SJCRH30 (cell line): ENCODE results near the gene WDR83. TPM values are rescaled to one million over a fixed set of nuclear protein-coding genes. Genes with fewer than 3 reads are reported as not detected.
A peak's percentile ranks its signal among the peaks of the same experiment; 100 is the strongest.
"Not testable (repeated sequence)": the region's sequence is repeated elsewhere in the genome, so short reads cannot be mapped to it uniquely, and the experiment has no call there.

Experiments used
- DNase-seq, 2 experiments: peaks; one replicate each; pipeline ENCODE4 v3.0.0-alpha.2; 2015 to 2020
- H3K27ac ChIP-seq: fragments of 250-450 bp; sonication (Bioruptor Pico); 2 replicates; pipeline ENCODE4 v1.5.1; 2020; ENCODE audit warnings: mild to moderate bottlenecking, moderate library complexity
- H3K27me3 ChIP-seq: fragments of 250-450 bp; sonication (Bioruptor Pico); 2 replicates; pipeline ENCODE4 v1.5.1; 2020; ENCODE audit warnings: mild to moderate bottlenecking, moderate library complexity
- H3K36me3 ChIP-seq: fragments of 250-450 bp; sonication (Bioruptor Pico); 2 replicates; pipeline ENCODE4 v1.5.1; 2020; ENCODE audit warnings: mild to moderate bottlenecking, moderate library complexity
- H3K4me1 ChIP-seq: fragments of 250-450 bp; sonication (Bioruptor Pico); 2 replicates; pipeline ENCODE4 v1.5.1; 2020; ENCODE audit warnings: mild to moderate bottlenecking, moderate library complexity
- H3K4me3 ChIP-seq: fragments of 250-450 bp; sonication (Bioruptor Pico); 2 replicates; pipeline ENCODE4 v1.5.1; 2020; ENCODE audit warnings: mild to moderate bottlenecking, moderate library complexity
- H3K9me3 ChIP-seq: fragments of 250-450 bp; sonication (Bioruptor Pico); replicated peaks from 2 replicates; pipeline ENCODE4 v1.5.1; 2020; ENCODE audit warnings: mild to moderate bottlenecking, moderate library complexity
- total RNA-seq: library from RNA; depleted of rRNA; stranded (reverse); fragments of >200 nt; shearing (Covaris generic); gene quantifications from 2 replicates; pipeline ENCODE4 v1.2.3, GENCODE V29; 2014

The WDR83 gene
- total RNA-seq, 1 experiment from 2014 or later, result 11.9 TPM

DNA sequence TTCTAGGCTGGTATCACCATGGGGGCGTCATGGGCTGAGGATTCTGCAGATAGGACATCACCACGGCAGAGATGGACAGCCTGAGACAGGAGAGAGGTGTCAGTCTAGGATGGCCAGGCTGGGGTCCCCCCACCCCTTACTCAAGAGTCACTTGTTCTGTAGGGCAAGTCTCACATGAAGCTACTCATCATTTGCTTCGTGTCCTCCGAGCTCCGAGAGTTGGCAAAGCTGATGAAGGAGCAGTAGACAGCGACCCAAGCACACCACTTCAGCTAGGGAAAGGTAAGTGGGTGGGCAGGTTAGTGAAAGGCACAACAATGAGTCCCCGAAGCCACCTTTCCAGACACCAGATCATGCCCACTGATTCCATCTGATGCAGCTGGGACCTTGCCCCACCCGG is 1.7 kb downstream of the WDR83 start:
- peaks cover 17% of the 10 kb centered on the region for H3K36me3 ChIP-seq
- H3K4me3 ChIP-seq, result peak overlapping the region; percentile 86
- no peaks in the 10 kb centered on the region for H3K27me3 ChIP-seq
- DNase-seq, result no peak
- no peaks in the 10 kb centered on the region; the same call in 1 of the 2 replicates for H3K4me1 ChIP-seq
- H3K27ac ChIP-seq, result no peak overlapping the region
- H3K9me3 ChIP-seq, result no peaks in the 10 kb centered on the region

DNA sequence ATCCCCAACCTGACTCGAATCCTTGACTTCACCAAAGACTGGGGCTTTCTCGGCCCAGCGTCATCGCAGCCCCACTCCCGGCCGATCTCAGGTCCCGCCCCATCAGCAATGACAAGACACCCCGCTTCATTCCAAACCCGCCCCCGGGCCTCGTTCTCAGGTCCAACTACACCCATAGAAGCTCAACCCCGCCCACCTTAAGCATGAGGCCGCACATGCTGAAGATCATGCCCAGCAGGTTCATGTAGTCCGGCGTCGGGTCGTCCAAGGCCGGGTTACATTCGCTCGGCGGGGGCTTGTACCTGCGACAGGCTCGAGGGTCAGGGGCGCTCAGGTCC is 2.3 kb downstream of the WDR83 start:
- H3K36me3 ChIP-seq, result peaks cover 14% of the 10 kb centered on the region
- no peaks in the 10 kb centered on the region for H3K27me3 ChIP-seq
- no peaks in the 10 kb centered on the region; the same call in 1 of the 2 replicates for H3K4me1 ChIP-seq
- H3K27ac ChIP-seq, result peak overlapping the region; percentile 87
- H3K4me3 ChIP-seq, result peak overlapping the region; percentile 86
- DNase-seq, result peak; percentile 56 to 58
- H3K9me3 ChIP-seq, result no peaks in the 10 kb centered on the region

DNA sequence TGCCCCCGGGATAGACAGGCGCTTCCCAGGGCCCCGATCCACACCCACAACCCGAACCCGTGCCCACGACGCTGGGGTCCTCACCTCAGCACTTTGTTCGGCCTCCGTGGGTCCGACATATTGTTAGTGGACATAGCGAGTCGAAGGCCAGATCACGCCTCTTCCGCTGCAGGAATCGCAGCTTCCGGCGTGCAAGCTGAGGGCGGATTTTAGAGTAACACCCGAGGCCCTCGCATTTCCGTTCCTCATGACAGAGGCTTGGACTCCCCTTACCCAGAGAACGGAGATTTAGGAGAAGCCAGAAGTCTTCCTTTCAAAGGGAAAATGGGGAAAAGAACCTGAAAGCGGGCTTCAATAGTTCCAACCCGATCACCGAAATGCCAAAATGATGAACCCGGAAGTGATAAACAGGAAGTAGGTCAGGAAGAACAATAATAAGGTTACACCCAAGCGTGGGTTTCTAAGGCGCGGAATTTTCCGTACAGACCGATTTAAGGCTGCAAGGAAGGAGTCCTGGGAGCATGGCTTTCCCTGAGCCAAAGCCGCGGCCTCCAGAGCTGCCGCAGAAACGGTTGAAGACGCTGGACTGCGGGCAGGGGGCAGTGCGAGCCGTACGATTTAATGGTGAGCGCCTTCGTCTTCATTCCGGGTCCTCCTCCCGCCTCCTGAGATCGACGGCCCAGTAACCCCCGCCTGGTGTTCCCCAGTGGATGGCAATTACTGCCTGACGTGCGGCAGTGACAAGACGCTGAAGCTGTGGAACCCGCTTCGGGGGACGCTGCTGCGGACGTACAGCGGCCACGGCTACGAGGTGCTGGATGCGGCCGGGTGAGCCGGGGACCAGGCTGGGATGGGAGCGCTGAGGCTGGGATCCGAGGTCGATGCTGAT is 2.9 kb downstream of the WDR83 start:
- peaks cover 18% of the 10 kb centered on the region for H3K36me3 ChIP-seq
- H3K9me3 ChIP-seq, result no peaks in the 10 kb centered on the region
- H3K27ac ChIP-seq, result peak overlapping the region; percentile 87
- H3K4me1 ChIP-seq, result no peaks in the 10 kb centered on the region; the same call in 1 of the 2 replicates
- H3K27me3 ChIP-seq, result no peaks in the 10 kb centered on the region
- DNase-seq, result peak; percentile 83 to 92
- peak overlapping the region; percentile 86 for H3K4me3 ChIP-seq

DNA sequence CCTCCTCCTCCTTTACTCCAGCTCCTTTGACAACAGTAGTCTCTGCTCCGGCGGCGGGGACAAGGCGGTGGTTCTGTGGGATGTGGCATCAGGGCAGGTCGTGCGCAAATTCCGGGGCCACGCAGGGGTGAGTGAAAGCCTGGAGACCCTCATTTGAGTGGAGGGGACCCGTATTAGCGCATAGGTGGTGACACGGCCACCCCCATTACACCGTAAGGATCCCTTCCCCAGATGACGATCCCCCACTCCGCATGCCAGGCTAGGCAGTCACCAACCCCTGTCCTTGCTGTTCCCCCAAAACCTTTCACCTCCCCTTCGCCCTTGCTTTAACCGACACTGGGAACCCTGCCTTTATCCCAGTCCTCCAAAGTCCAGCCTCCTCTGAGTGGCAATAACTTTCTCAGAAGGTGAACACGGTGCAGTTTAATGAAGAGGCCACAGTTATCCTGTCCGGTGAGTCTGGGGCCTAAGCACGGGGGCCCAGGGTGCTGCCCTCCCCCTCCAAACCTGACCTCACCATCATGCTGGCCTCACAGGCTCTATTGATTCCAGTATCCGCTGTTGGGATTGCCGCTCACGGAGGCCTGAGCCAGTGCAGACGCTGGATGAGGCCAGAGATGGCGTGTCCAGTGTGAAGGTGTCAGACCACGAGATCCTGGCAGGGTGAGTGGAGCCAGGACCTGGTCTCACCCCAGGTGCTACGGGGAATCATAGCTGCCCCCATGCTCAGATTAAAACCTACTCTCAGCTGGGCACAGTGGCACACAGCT is 3.7 kb downstream of the WDR83 start:
- Histone ChIP-seq H3K9me3 (no peaks in the 10 kb centered on the region), H3K36me3 (peaks cover 26% of the 10 kb centered on the region), H3K4me1 (no peaks in the 10 kb centered on the region; the same call in 1 of the 2 replicates), H3K4me3 (peak overlapping the region; percentile 86), H3K27me3 (no peaks in the 10 kb centered on the region), H3K27ac (peak overlapping the region; percentile 87; the same call in 1 of the 2 replicates)
- no peak for DNase-seq

DNA sequence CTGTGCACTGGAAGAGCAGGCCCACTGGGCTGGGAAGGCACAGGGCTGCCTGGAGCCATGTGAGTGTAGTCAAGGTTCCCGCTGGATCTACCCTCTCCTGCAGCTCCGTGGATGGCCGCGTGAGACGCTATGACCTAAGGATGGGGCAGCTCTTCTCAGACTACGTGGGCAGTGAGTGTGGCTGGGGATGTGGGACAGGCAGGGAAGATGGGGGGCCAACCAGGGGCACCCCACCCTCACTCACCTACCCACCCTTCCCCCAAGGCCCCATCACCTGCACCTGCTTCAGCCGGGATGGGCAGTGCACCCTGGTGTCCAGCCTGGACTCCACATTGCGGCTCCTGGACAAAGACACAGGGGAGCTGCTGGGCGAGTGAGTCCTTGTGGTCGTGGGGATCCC is 6.1 kb downstream of the WDR83 start:
- Histone ChIP-seq H3K36me3 (peaks cover 50% of the 10 kb centered on the region), H3K9me3 (no peaks in the 10 kb centered on the region), H3K27ac (no peak overlapping the region), H3K4me1 (no peaks in the 10 kb centered on the region; the same call in 1 of the 2 replicates), H3K27me3 (no peaks in the 10 kb centered on the region), H3K4me3 (no peak overlapping the region)
- DNase-seq, result no peak

DNA sequence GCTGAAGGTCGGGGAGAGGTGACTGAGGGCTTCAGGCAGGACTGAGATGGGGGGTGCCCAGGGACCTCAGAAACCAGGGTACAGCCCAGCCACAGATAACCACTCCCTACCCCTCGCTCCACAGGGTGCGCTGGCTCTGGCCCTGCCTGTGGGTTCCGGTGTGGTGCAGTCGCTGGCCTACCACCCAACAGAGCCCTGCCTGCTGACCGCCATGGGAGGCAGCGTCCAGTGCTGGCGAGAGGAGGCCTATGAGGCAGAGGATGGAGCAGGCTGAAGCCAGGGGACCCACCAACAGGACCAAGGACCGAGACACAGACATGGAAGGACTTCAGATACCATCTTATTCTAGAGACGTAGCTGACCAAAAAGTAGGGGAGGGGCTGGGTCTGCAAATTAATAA is 8.8 kb downstream of the WDR83 start:
- no peaks in the 10 kb centered on the region; the same call in 1 of the 2 replicates for H3K4me1 ChIP-seq
- no peaks in the 10 kb centered on the region for H3K9me3 ChIP-seq
- no peak for DNase-seq
- no peak overlapping the region for H3K27ac ChIP-seq
- H3K36me3 ChIP-seq, result peaks cover 71% of the 10 kb centered on the region
- no peak overlapping the region for H3K4me3 ChIP-seq
- H3K27me3 ChIP-seq, result no peaks in the 10 kb centered on the region

DNA sequence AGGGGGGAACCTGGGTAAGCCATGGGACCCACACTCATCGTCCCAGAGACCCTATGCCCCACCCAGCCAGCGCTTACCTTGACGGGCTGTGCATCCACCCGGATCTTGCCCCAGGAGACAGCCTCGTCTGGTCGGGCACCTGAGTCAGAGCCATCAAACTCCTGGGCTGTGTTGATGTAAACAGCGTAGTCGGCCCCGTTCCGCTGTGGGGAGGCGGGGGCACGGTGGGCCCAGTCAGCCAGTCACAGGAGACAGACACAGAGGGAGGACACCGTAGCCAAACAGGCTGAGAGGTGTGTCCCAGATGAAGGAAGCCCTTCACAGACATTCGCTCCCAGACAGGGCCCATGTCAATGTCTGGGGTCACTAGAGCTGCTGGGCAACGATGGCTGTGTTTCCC is 9.3 kb downstream of the WDR83 start:
- no peak overlapping the region for H3K4me3 ChIP-seq
- peaks cover 71% of the 10 kb centered on the region for H3K36me3 ChIP-seq
- no peaks in the 10 kb centered on the region for H3K27me3 ChIP-seq
- no peaks in the 10 kb centered on the region for H3K9me3 ChIP-seq
- DNase-seq, result peak in 1 of 2 experiments; percentile 26
- no peak overlapping the region for H3K27ac ChIP-seq
- no peaks in the 10 kb centered on the region for H3K4me1 ChIP-seq

DNA sequence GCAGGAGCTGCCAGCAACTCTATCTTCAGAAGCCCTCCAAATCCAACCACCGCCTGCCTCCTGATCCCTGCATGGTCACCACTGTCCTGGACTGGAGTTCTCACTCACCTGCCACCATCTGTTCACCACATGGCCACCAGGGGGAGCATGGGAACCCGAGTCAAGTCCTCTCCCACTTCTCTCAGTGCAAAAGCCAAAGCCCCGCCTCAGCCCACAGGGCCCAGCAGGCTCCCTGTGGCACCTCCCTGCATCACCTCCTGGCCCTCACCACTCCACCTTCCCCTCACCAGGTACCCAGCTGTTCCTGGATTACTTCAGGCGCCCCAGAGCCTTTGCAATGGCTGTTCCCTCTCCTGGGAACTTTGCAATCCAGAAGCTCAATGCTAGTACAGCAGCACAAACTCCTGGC is 9.8 kb downstream of the WDR83 start:
- Histone ChIP-seq H3K4me1 (no peaks in the 10 kb centered on the region), H3K27me3 (no peaks in the 10 kb centered on the region), H3K4me3 (no peak overlapping the region), H3K27ac (no peak overlapping the region), H3K36me3 (peaks cover 70% of the 10 kb centered on the region), H3K9me3 (no peaks in the 10 kb centered on the region)
- DNase-seq, result peak; percentile 94 to 96

DNA sequence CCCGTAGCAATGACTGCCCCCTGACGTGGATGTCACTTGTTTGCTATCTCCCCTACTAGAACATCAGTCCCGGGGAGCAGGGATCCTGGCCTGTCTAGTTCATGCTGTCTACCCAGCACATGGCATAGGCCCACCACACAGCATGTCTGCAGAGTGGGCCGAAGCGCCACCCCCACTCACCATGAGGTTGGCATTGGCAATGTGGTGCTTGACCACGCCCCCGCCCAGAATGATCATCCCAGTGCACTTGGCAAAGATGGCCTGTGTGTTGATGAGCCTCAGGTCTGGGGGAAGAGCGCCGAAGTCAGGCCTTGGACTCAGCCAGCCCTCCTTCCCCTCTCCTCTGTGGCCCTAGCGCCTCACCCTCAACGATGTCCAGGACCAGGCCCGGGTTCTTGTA is 10.3 kb downstream of the WDR83 start:
- Histone ChIP-seq H3K27me3 (no peaks in the 10 kb centered on the region), H3K36me3 (peaks cover 65% of the 10 kb centered on the region), H3K9me3 (no peaks in the 10 kb centered on the region), H3K4me3 (no peak overlapping the region), H3K4me1 (no peaks in the 10 kb centered on the region), H3K27ac (no peak overlapping the region)
- no peak for DNase-seq

DNA sequence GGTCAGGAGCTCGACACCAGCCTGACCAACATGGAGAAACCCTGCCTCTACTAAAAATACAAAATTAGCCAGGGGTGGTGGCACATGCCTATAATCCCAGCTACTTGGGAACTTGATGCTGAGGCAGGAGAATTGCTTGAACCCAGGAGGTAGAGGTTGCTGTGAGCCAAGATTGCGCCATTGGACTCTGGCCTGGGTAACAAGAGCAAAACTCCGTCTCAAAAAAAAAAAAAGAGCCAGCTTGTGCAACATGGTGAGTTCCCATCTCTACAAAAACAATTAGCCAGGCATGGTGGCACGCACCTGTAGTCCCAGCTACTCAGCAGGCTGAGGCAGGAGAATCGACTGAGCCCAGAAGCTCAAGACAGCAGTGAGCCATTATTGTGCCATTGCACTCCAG is 11.4 kb downstream of the WDR83 start:
- peaks cover 57% of the 10 kb centered on the region for H3K36me3 ChIP-seq
- not testable (repeated sequence) for H3K27me3 ChIP-seq, DNase-seq, H3K9me3 ChIP-seq, H3K4me1 ChIP-seq, H3K4me3 ChIP-seq, H3K27ac ChIP-seq

DNA sequence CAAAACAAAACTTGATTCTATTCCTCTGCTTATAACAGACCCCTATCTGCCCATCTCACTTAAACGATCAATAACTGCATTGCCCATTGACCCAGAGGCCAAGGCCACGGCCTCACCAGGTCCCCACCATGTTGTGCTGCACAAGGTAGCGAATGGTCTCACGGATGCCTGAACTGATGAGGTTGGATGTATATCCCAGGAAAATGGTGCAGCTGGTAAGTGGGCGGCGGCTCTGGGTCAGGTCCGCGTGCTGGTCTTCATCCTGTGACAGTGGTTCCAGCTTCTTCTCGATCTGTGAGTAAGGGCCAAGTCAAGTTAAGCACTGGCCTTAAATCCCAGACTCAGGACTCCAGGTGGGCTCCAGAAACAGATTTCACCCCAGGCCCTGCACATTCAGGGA is 13.4 kb downstream of the WDR83 start:
- no peaks in the 10 kb centered on the region for H3K9me3 ChIP-seq
- H3K36me3 ChIP-seq, result peaks cover 47% of the 10 kb centered on the region
- no peaks in the 10 kb centered on the region for H3K4me1 ChIP-seq
- H3K4me3 ChIP-seq, result no peak overlapping the region
- no peaks in the 10 kb centered on the region for H3K27me3 ChIP-seq
- DNase-seq, result no peak
- H3K27ac ChIP-seq, result no peak overlapping the region

DNA sequence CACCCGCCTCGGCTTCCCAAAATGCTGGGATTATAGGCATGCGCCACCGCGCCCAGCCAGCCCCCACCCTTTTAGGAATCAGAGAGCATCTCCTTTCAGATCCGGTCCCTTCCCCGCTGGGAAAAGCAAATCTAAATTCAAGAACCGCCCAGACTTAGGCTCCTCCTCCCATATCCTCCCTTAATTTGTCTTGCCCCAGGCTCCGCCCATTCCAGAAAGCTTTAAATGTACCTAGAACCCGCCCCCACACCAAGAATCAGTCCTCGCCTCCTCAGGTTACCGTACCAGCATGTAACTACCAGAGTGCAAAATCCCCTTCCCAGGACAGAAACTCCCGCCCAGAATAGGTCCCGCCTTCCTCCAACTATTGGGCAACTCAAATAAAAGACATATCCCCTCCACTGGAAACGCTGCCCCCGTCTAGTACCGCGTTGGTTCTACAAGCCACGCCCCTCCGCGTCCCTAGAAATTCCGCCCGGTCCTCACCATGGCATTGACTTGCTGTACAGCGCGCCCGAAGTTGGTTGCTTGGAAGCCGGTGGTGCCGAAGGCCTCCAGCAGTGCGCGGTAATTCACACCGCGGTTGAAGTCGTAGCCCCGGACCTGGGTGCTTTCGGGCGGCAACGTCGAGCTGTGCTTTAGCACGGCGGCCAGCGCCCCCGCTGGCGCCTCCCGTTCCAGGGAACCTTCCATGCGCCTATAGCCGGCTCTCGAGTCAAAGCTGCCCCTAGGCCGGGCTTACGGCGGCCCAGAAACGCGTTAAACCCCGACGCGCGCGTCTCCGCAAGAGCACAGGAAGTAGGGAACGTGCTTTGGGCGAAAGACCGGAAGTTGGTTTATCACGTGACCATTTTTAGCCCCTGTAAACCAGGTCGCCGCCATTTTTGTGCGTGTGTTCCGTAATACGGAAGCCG is 14.7 kb downstream of the WDR83 start, which contains the start of gene DHPS:
Gene DHPS (minus strand): TSS at position 807 of the 914 bp plus-strand sequence. CDS start 114 bp downstream, at position 693.
- DNase-seq, result peak; percentile 99 to 100
- Histone ChIP-seq H3K27me3 (no peaks in the 10 kb centered on the region), H3K4me1 (no peaks in the 10 kb centered on the region), H3K27ac (peak within 1 kb of the TSS; percentile 99), H3K9me3 (no peaks in the 10 kb centered on the region), H3K4me3 (peak within 1 kb of the TSS; percentile 91), H3K36me3 (peaks cover 34% of the 10 kb centered on the region)

DNA sequence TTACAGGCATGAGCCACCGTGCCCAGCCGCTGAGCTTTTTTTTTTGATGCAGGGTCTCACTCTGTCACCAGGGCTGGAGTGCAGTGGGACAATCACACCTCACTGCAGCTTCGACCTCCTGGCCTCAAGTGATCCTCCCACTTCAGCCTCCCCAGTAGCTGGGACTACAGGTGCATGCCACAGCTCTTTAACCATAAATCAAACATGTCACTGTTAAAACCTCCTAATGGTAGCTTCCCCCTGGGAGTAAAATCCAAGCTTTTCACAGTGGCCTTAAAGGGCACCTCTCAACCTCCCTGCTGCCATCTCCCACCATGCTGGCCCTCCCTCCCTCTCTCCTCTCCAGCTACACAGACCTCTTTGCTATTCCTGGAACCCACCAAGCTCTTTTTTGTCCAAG is 19.2 kb downstream of the WDR83 start:
- H3K4me3 ChIP-seq, result no peak overlapping the region
- no peaks in the 10 kb centered on the region for H3K9me3 ChIP-seq
- no peak overlapping the region for H3K27ac ChIP-seq
- H3K4me1 ChIP-seq, result peaks cover 9% of the 10 kb centered on the region
- H3K36me3 ChIP-seq, result no peaks in the 10 kb centered on the region
- DNase-seq, result no peak
- no peaks in the 10 kb centered on the region for H3K27me3 ChIP-seq

DNA sequence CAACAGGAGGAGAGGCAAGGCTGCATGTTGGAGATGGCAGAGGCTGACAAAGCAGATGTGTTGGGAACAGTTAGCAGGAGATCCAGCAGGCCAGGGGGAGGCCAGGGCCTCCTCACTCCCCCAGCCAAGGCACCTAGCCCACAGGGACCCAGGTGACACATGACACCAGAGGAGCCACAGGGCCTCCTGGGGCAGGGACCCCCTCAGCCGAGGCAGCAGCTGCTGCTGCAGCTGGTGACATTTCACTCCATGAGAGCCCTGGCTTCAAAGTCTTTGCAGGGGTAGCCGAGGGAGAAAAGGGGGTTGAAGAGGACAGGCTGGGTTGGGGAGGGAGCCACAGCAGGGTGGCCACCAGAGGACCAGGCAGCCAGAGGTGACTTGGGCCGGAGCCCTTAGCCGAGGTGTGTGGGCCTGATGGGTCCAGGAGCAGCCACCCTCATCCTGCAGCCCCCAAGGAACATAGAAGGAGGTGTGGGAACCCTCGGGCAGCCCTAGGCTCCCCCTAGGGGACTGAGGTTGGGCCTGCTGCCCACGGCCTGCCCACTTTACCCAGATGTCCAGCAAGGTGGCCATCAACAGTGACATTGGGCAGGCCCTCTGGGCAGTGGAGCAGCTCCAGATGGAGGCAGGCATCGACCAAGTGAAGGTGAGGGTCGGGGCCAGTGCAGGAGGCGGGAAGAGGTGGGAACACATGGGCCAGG is 21.0 kb downstream of the WDR83 start, which contains the start of gene GNG14:
Gene GNG14 (plus strand): TSS at position 503 of the 701 bp plus-strand sequence. CDS start 51 bp downstream, at position 554.
- no peaks in the 10 kb centered on the region for H3K36me3 ChIP-seq
- no peak within 1 kb of the TSS for H3K4me3 ChIP-seq
- H3K4me1 ChIP-seq, result peaks cover 9% of the 10 kb centered on the region
- no peaks in the 10 kb centered on the region for H3K9me3 ChIP-seq
- H3K27ac ChIP-seq, result peak within 1 kb of the TSS; percentile 23; the same call in 1 of the 2 replicates
- no peaks in the 10 kb centered on the region for H3K27me3 ChIP-seq
- peak; percentile 70 to 80 for DNase-seq
